ENCODE data around the gene EFTUD2.
A peak's percentile ranks its signal among the peaks of the same experiment; 100 is the strongest.

The EFTUD2 gene

GRCh38 chr17:44830359-44831288, 68.6 kb downstream of the EFTUD2 start (continued):
- peak; percentile 96 for TF ChIP-seq ZBTB7A (tag by site-specific recombination; IDR thresholded peaks at IDR 0.05; ENCODE audit: low read depth)
- TF ChIP-seq EGR2 (tag by site-specific recombination; IDR thresholded peaks at IDR 0.05; ENCODE audit: low read depth) = peak; percentile 65
- TF ChIP-seq ZNF24 (tag by site-specific recombination; IDR thresholded peaks at IDR 0.05) = no peak
- no peak for TF ChIP-seq ZNF701 (tag by site-specific recombination; IDR thresholded peaks at IDR 0.05)
- peak; percentile 35; the same call in 1 of the 2 replicates for TF ChIP-seq GLIS1 (tag by site-specific recombination; IDR thresholded peaks at IDR 0.05)
- 0 out of 2 replicates have a peak, but pooled peaks have one; percentile 25 for TF ChIP-seq KLF17 (tag by site-specific recombination; IDR thresholded peaks at IDR 0.05)
- TF ChIP-seq ZNF777 (tag by site-specific recombination; IDR thresholded peaks at IDR 0.05; ENCODE audit: borderline replicate concordance) = no peak
- TF ChIP-seq ZNF280C (tag by site-specific recombination; IDR thresholded peaks at IDR 0.05) = no peak
- no peak for TF ChIP-seq PRDM4 (tag by site-specific recombination; IDR thresholded peaks at IDR 0.05)
- TF ChIP-seq ZNF239 (tag by site-specific recombination; IDR thresholded peaks at IDR 0.05) = no peak
- TF ChIP-seq IKZF3 (tag by site-specific recombination; IDR thresholded peaks at IDR 0.05) = peak; percentile 71
- peak; percentile 68; the same call in 1 of the 2 replicates for TF ChIP-seq HOXC10 (CRISPR knock-in tag; IDR thresholded peaks at IDR 0.05)
- 0 out of 2 replicates have a peak, but pooled peaks have one; percentile 44 for TF ChIP-seq KLF10 (tag by site-specific recombination; IDR thresholded peaks at IDR 0.05)
- no peak for TF ChIP-seq ZNF473 (tag by site-specific recombination; IDR thresholded peaks at IDR 0.05)
- TF ChIP-seq ZIC2 (tag by site-specific recombination; IDR thresholded peaks at IDR 0.05) = 0 out of 2 replicates have a peak, but pooled peaks have one; percentile 38
- TF ChIP-seq ZNF16 (tag by site-specific recombination; IDR thresholded peaks at IDR 0.05; ENCODE audit: low read depth) = no peak
- TF ChIP-seq ZBTB10 (tag by site-specific recombination; IDR thresholded peaks at IDR 0.05) = peak; percentile 71
- TF ChIP-seq SP7 (tag by site-specific recombination; IDR thresholded peaks at IDR 0.05) = peak; percentile 52; the same call in 1 of the 2 replicates
- peak; percentile 84 for TF ChIP-seq ZFHX2 (tag by site-specific recombination; conservative IDR thresholded peaks at IDR 0.05)
- TF ChIP-seq PRDM1 (tag by site-specific recombination; IDR thresholded peaks at IDR 0.05) = no peak
- TF ChIP-seq, protein P1, sequence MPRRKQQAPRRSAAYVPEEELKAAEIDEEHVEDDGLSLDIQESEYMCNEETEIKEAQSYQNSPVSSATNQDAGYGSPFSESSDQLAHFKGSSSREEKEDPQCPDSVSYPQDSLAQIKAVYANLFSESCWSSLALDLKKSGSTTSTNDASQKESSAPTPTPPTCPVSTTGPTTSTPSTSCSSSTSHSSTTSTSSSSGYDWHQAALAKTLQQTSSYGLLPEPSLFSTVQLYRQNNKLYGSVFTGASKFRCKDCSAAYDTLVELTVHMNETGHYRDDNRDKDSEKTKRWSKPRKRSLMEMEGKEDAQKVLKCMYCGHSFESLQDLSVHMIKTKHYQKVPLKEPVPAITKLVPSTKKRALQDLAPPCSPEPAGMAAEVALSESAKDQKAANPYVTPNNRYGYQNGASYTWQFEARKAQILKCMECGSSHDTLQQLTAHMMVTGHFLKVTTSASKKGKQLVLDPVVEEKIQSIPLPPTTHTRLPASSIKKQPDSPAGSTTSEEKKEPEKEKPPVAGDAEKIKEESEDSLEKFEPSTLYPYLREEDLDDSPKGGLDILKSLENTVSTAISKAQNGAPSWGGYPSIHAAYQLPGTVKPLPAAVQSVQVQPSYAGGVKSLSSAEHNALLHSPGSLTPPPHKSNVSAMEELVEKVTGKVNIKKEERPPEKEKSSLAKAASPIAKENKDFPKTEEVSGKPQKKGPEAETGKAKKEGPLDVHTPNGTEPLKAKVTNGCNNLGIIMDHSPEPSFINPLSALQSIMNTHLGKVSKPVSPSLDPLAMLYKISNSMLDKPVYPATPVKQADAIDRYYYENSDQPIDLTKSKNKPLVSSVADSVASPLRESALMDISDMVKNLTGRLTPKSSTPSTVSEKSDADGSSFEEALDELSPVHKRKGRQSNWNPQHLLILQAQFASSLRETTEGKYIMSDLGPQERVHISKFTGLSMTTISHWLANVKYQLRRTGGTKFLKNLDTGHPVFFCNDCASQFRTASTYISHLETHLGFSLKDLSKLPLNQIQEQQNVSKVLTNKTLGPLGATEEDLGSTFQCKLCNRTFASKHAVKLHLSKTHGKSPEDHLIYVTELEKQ (tag by site-specific recombination; IDR thresholded peaks at IDR 0.05; ENCODE audit: borderline replicate concordance) = 0 out of 2 replicates have a peak, but pooled peaks have one; percentile 45
- TF ChIP-seq ZNF785 (tag by site-specific recombination; IDR thresholded peaks at IDR 0.05) = no peak
- TF ChIP-seq KLF9 (tag by site-specific recombination; IDR thresholded peaks at IDR 0.05; ENCODE audit: low read depth) = peak; percentile 44; the same call in 1 of the 2 replicates
- TF ChIP-seq ZNF792 (tag by site-specific recombination; IDR thresholded peaks at IDR 0.05) = no peak
- peak; percentile 38; the same call in 1 of the 2 replicates for TF ChIP-seq ZBTB8A (tag by site-specific recombination; IDR thresholded peaks at IDR 0.05)
- peak; percentile 50; the same call in 1 of the 2 replicates for TF ChIP-seq ZNF600 (tag by site-specific recombination; IDR thresholded peaks at IDR 0.05)
- 0 out of 2 replicates have a peak, but pooled peaks have one; percentile 32 for TF ChIP-seq GLI4 (tag by site-specific recombination; IDR thresholded peaks at IDR 0.05)
- TF ChIP-seq ZNF621 (tag by site-specific recombination; IDR thresholded peaks at IDR 0.05) = no peak

Measured in HEK293 (cell line).